ENCODE data around the gene FETUB.

The FETUB gene

GRCh38 chr3:186640929-186641328 lies 730 bp downstream of the FETUB start:
- TF ChIP-seq POLR2AphosphoS5 (IDR thresholded peaks at IDR 0.05; ENCODE audit: low read depth, low read length) (no peak), TAF1 (IDR thresholded peaks at IDR 0.05; ENCODE audit: borderline replicate concordance, low read depth, low read length) (no peak), POLR2A (IDR thresholded peaks at IDR 0.05; ENCODE audit: low read depth, low read length) (no peak)
- DNase-seq (ENCODE audit: insufficient read length) (no peak), FAIRE-seq (no peak)

DNA sequence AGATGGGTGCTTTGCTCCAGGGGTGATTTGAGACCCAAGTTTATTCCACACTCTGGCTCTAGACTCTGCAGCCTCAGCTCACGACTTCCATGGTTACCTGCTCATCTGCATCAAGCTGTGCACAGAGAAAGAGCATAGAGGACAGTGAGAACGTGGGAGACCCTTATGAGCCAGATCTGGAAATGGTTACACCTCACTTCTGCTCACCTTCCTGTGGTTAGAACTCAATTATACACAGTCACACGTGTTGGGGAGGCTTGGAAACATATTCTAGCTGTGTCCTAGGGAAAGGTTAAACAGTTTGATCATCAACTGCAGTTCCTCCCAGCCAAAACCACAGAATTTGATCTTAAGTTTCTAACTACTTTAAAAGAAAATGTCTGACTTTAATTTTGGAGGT lies 1.8 kb downstream of the FETUB start:
- FAIRE-seq (peak; percentile 33), DNase-seq (ENCODE audit: insufficient read length) (no peak)
- TF ChIP-seq TAF1 (IDR thresholded peaks at IDR 0.05; ENCODE audit: borderline replicate concordance, low read depth, low read length), result no peak
- no peak for TF ChIP-seq POLR2A (IDR thresholded peaks at IDR 0.05; ENCODE audit: low read depth, low read length)
- no peak for TF ChIP-seq POLR2AphosphoS5 (IDR thresholded peaks at IDR 0.05; ENCODE audit: low read depth, low read length)

GRCh38 chr3:186643493-186643892 lies 3.3 kb downstream of the FETUB start:
- DNase-seq (ENCODE audit: insufficient read length) (no peak), FAIRE-seq (no peak)
- TF ChIP-seq TAF1 (IDR thresholded peaks at IDR 0.05; ENCODE audit: borderline replicate concordance, low read depth, low read length), result no peak
- no peak for TF ChIP-seq POLR2A (IDR thresholded peaks at IDR 0.05; ENCODE audit: low read depth, low read length)
- no peak for TF ChIP-seq POLR2AphosphoS5 (IDR thresholded peaks at IDR 0.05; ENCODE audit: low read depth, low read length)

DNA sequence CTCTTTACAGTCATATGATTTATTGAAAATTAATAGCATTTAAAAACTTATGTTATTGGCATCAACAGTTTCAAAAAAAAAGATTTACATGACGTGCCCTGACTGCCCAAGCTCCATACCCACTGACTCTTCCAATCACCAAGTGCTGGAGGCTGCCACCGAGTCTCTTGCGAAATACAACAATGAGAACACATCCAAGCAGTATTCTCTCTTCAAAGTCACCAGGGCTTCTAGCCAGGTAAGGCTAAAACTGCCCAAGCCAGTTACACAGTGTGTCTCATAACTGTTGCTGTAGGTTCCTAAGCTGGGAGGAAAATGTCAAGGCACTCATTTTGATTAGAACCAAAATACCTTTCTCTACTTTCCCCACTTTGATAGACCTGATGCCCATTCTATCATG lies 4.5 kb downstream of the FETUB start:
- DNase-seq (ENCODE audit: insufficient read length), result no peak
- no peak for FAIRE-seq
- TF ChIP-seq POLR2AphosphoS5 (IDR thresholded peaks at IDR 0.05; ENCODE audit: low read depth, low read length) (no peak), POLR2A (IDR thresholded peaks at IDR 0.05; ENCODE audit: low read depth, low read length) (no peak), TAF1 (IDR thresholded peaks at IDR 0.05; ENCODE audit: borderline replicate concordance, low read depth, low read length) (no peak)

DNA sequence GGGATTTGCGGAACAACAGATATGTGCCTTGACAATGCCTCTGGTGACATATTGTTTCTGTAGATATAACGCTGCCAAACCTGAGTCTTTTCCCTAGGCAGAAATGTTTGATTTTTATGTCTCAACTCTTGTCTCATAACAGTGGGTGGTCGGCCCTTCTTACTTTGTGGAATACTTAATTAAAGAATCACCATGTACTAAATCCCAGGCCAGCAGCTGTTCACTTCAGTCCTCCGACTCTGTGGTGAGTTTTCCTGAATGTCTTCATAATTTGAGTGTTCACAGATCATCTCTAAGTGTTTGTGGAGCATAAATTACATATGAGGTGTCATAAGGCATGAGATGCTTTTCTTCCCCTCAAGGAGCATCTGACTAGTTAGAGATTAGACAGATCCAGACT lies 5.9 kb downstream of the FETUB start:
- TF ChIP-seq TAF1 (IDR thresholded peaks at IDR 0.05; ENCODE audit: borderline replicate concordance, low read depth, low read length) (no peak), POLR2A (IDR thresholded peaks at IDR 0.05; ENCODE audit: low read depth, low read length) (no peak), POLR2AphosphoS5 (IDR thresholded peaks at IDR 0.05; ENCODE audit: low read depth, low read length) (no peak)
- no peak for DNase-seq (ENCODE audit: insufficient read length)
- no peak for FAIRE-seq

DNA sequence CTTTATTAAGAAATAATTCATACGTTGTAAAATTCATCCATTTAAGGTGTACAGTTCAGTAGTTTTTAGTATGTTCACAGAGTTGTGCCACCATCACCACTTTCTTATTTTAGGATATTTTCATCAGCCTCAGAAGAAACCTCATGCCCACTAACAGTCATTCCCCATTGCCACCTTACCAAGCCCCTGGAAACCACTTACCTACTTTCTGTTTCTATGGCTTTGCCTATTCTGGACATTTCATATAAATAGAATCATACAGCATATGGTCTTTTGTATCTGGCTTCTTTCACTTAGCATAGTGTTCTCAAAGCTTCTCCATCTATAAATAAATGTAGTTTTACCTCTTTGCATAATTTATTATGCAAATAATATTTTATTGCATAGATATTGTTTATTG lies 6.6 kb downstream of the FETUB start:
- FAIRE-seq (no peak), DNase-seq (ENCODE audit: insufficient read length) (no peak)
- no peak for TF ChIP-seq POLR2AphosphoS5 (IDR thresholded peaks at IDR 0.05; ENCODE audit: low read depth, low read length)
- no peak for TF ChIP-seq POLR2A (IDR thresholded peaks at IDR 0.05; ENCODE audit: low read depth, low read length)
- no peak for TF ChIP-seq TAF1 (IDR thresholded peaks at IDR 0.05; ENCODE audit: borderline replicate concordance, low read depth, low read length)

DNA sequence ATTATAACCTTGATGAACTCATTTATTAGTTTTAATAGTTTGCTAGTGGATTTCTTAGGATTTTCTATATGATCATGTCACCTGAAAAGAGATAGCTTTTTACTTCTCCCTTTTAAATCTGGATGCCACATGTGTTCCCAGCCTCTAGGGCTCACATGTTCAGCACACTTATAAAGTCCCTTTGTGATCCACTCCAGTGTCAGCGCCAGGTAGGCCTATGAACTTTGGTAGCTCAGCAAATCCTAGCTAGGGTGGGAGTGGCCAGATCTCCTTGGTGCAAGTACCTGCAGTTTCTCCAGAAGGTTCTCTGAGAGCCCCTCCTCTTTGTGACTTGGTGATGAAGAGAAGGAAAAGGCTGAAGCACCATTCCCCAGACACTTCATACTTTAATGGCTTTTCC lies 8.7 kb downstream of the FETUB start:
- no peak for FAIRE-seq
- TF ChIP-seq POLR2AphosphoS5 (IDR thresholded peaks at IDR 0.05; ENCODE audit: low read depth, low read length), result no peak
- TF ChIP-seq TAF1 (IDR thresholded peaks at IDR 0.05; ENCODE audit: borderline replicate concordance, low read depth, low read length), result no peak
- no peak for TF ChIP-seq POLR2A (IDR thresholded peaks at IDR 0.05; ENCODE audit: low read depth, low read length)
- DNase-seq (ENCODE audit: insufficient read length), result no peak

DNA sequence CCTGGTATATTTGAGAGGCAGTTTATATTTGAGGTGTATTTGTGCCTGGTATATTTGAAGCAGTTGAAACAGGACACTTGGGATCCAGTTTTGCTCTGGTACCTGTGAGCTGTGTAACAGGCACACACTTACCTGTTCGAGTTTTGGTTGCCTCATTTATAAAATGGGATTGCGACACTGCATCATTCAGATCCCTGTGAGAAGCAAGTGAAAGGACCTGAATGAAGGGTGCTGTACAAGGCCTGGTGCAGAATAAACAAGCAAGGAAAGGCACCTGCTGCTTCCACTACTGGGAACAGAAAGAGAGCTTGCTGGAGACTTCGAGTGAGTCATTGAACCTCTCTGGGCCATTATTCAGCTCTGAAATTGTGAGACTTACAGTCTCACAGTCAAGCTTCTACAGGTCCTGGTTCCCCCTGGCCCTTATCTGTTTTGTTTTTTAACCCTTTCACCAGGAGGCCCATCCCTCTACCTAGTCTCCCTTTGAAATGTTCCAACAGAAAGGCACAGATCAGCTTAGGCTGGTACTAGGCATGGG lies 11.5 kb downstream of the FETUB start:
- TF ChIP-seq POLR2A (IDR thresholded peaks at IDR 0.05; ENCODE audit: low read depth, low read length) (no peak), TAF1 (IDR thresholded peaks at IDR 0.05; ENCODE audit: borderline replicate concordance, low read depth, low read length) (no peak), POLR2AphosphoS5 (IDR thresholded peaks at IDR 0.05; ENCODE audit: low read depth, low read length) (no peak)
- no peak for FAIRE-seq
- no peak for DNase-seq (ENCODE audit: insufficient read length)

- DNase-seq (ENCODE audit: insufficient read length) (peak; percentile 25), FAIRE-seq (peak; percentile 97)
Measured at GRCh38 chr3:186653080-186653707, 13.0 kb downstream of the FETUB start.

DNA sequence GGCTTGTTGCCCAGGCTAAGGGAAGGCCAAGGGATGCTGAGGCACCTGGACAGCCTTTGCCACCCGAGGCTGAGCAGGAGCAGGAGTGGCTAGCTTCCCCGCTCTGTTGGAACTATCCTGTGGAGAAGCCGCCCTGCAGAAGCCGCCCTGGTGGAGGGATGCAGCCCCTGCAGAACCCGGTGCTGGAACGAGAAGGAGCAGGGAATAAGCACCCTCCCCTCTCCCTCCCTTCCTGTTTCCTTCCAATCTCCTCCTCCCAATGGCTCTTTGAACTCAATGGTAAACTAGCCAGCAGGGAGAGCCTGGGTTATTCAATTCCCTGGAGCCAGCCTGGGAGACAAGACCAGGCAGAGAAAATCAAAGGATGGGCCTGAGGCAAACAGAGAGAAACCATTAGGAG lies 13.8 kb downstream of the FETUB start:
- FAIRE-seq (no peak), DNase-seq (ENCODE audit: insufficient read length) (no peak)
- TF ChIP-seq TAF1 (IDR thresholded peaks at IDR 0.05; ENCODE audit: borderline replicate concordance, low read depth, low read length), result no peak
- no peak for TF ChIP-seq POLR2A (IDR thresholded peaks at IDR 0.05; ENCODE audit: low read depth, low read length)
- TF ChIP-seq POLR2AphosphoS5 (IDR thresholded peaks at IDR 0.05; ENCODE audit: low read depth, low read length), result no peak

More at GRCh38 chr3:186653080-186653707, 13.0 kb downstream of the FETUB start:
- no peak for TF ChIP-seq POLR2AphosphoS5 (IDR thresholded peaks at IDR 0.05; ENCODE audit: low read depth, low read length)
- no peak for TF ChIP-seq POLR2A (IDR thresholded peaks at IDR 0.05; ENCODE audit: low read depth, low read length)
- no peak for TF ChIP-seq TAF1 (IDR thresholded peaks at IDR 0.05; ENCODE audit: borderline replicate concordance, low read depth, low read length)

GRCh38 chr3:186663361-186664118 lies 23.3 kb downstream of the FETUB start:
- TF ChIP-seq POLR2A (IDR thresholded peaks at IDR 0.05; ENCODE audit: low read depth, low read length), result no peak
- TF ChIP-seq POLR2AphosphoS5 (IDR thresholded peaks at IDR 0.05; ENCODE audit: low read depth, low read length), result no peak
- no peak for TF ChIP-seq TAF1 (IDR thresholded peaks at IDR 0.05; ENCODE audit: borderline replicate concordance, low read depth, low read length)
- FAIRE-seq (no peak), DNase-seq (ENCODE audit: insufficient read length) (no peak)

DNA sequence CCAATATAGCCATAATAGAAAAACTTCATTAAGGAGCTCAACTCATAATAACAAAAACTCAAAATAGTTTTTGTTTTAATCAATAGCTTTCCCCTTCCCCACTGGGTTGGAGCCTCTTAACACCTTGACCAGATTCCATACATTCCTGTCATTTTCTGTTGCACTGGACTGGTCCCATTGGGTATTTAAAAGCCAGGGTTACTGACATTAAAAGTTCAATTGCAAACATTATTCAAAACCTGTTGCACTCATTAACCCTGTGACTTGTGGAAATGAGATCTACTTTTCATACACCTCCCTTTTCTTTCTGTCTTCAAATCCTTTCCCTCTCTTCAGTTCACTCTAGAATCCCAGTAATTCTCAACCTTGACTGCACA lies 23.9 kb downstream of the FETUB start:
- TF ChIP-seq POLR2A (IDR thresholded peaks at IDR 0.05; ENCODE audit: low read depth, low read length) (no peak), TAF1 (IDR thresholded peaks at IDR 0.05; ENCODE audit: borderline replicate concordance, low read depth, low read length) (no peak), POLR2AphosphoS5 (IDR thresholded peaks at IDR 0.05; ENCODE audit: low read depth, low read length) (no peak)
- FAIRE-seq, result no peak
- no peak for DNase-seq (ENCODE audit: insufficient read length)
